ENCODE data around the gene WDR20.

The WDR20 gene

GRCh38 chr14:102188187-102188586 lies 48.5 kb downstream of the WDR20 start:
- no peak for DNase-seq (ENCODE audit: low read depth)
- H3K4me3 ChIP-seq (ENCODE audit: low read depth, low read length): no peak overlapping the region

GRCh38 chr14:102189874-102190273 lies 50.2 kb downstream of the WDR20 start:
- DNase-seq (ENCODE audit: low read depth): no peak
- H3K4me3 ChIP-seq (ENCODE audit: low read depth, low read length): no peak overlapping the region

- H3K4me3 ChIP-seq (ENCODE audit: low read depth, low read length): no peak overlapping the region
- no peak for DNase-seq (ENCODE audit: low read depth)
Measured at GRCh38 chr14:102192840-102193502, 53.3 kb downstream of the WDR20 start.

- DNase-seq (ENCODE audit: low read depth): no peak
- H3K4me3 ChIP-seq (ENCODE audit: low read depth, low read length): no peak overlapping the region
Measured at GRCh38 chr14:102194856-102195255, 55.2 kb downstream of the WDR20 start.

- no peak for DNase-seq (ENCODE audit: low read depth)
- H3K4me3 ChIP-seq (ENCODE audit: low read depth, low read length): no peak overlapping the region
Measured at GRCh38 chr14:102195446-102195845, 55.7 kb downstream of the WDR20 start.

- no peak overlapping the region for H3K4me3 ChIP-seq (ENCODE audit: low read depth, low read length)
- no peak for DNase-seq (ENCODE audit: low read depth)
Measured at GRCh38 chr14:102196039-102196901, 56.6 kb downstream of the WDR20 start.

GRCh38 chr14:102196902-102197230 lies 57.2 kb downstream of the WDR20 start:
- no peak overlapping the region for H3K4me3 ChIP-seq (ENCODE audit: low read depth, low read length)
- no peak for DNase-seq (ENCODE audit: low read depth)

GRCh38 chr14:102197317-102197853 lies 57.7 kb downstream of the WDR20 start:
- DNase-seq (ENCODE audit: low read depth): no peak
- no peak overlapping the region for H3K4me3 ChIP-seq (ENCODE audit: low read depth, low read length)

- H3K4me3 ChIP-seq (ENCODE audit: low read depth, low read length): no peak overlapping the region
- no peak for DNase-seq (ENCODE audit: low read depth)
Measured at GRCh38 chr14:102200690-102201352, 61.1 kb downstream of the WDR20 start.

GRCh38 chr14:102201353-102201738 lies 61.6 kb downstream of the WDR20 start:
- no peak for DNase-seq (ENCODE audit: low read depth)
- H3K4me3 ChIP-seq (ENCODE audit: low read depth, low read length): no peak overlapping the region

- H3K4me3 ChIP-seq (ENCODE audit: low read depth, low read length): no peak overlapping the region
- DNase-seq (ENCODE audit: low read depth): no peak
Measured at GRCh38 chr14:102201776-102202175, 62.1 kb downstream of the WDR20 start.

GRCh38 chr14:102202944-102203343 lies 63.2 kb downstream of the WDR20 start:
- no peak for DNase-seq (ENCODE audit: low read depth)
- H3K4me3 ChIP-seq (ENCODE audit: low read depth, low read length): no peak overlapping the region

- no peak for DNase-seq (ENCODE audit: low read depth)
- no peak overlapping the region for H3K4me3 ChIP-seq (ENCODE audit: low read depth, low read length)
Measured at GRCh38 chr14:102203382-102203781, 63.7 kb downstream of the WDR20 start.

GRCh38 chr14:102205560-102205959 lies 65.9 kb downstream of the WDR20 start:
- DNase-seq (ENCODE audit: low read depth): no peak
- H3K4me3 ChIP-seq (ENCODE audit: low read depth, low read length): no peak overlapping the region

- H3K4me3 ChIP-seq (ENCODE audit: low read depth, low read length): no peak overlapping the region
- no peak for DNase-seq (ENCODE audit: low read depth)
Measured at GRCh38 chr14:102206918-102207317, 67.2 kb downstream of the WDR20 start.

GRCh38 chr14:102207831-102208365 lies 68.2 kb downstream of the WDR20 start:
- no peak for DNase-seq (ENCODE audit: low read depth)
- H3K4me3 ChIP-seq (ENCODE audit: low read depth, low read length): no peak overlapping the region

- H3K4me3 ChIP-seq (ENCODE audit: low read depth, low read length): no peak overlapping the region
- DNase-seq (ENCODE audit: low read depth): no peak
Measured at GRCh38 chr14:102208741-102209140, 69.0 kb downstream of the WDR20 start.

- H3K4me3 ChIP-seq (ENCODE audit: low read depth, low read length): no peak overlapping the region
- DNase-seq (ENCODE audit: low read depth): no peak
Measured at GRCh38 chr14:102209224-102209966, 69.7 kb downstream of the WDR20 start.

- no peak overlapping the region for H3K4me3 ChIP-seq (ENCODE audit: low read depth, low read length)
- no peak for DNase-seq (ENCODE audit: low read depth)
Measured at GRCh38 chr14:102210421-102211042, 70.8 kb downstream of the WDR20 start.
